ENCODE data around the gene LBH.
A peak's percentile ranks its signal among the peaks of the same experiment; 100 is the strongest.

LBH gene

GRCh38 chr2:30217644-30218337, 13.5 kb upstream of the LBH start:
- DNase-seq = peak; percentile 86

- no peak for DNase-seq
Observed at GRCh38 chr2:30218338-30218713, 13.0 kb upstream of the LBH start.

GRCh38 chr2:30218814-30219213, 12.5 kb upstream of the LBH start:
- no peak for DNase-seq

- DNase-seq = no peak
Observed at GRCh38 chr2:30219886-30220875, 11.2 kb upstream of the LBH start.

- DNase-seq = no peak
Observed at GRCh38 chr2:30221531-30221930, 9.8 kb upstream of the LBH start.

- DNase-seq = no peak
Observed at GRCh38 chr2:30222031-30222430, 9.3 kb upstream of the LBH start.

GRCh38 chr2:30222636-30223360, 8.5 kb upstream of the LBH start:
- no peak for DNase-seq

- no peak for DNase-seq
Observed at GRCh38 chr2:30223413-30223874, 7.9 kb upstream of the LBH start.

GRCh38 chr2:30224151-30224550, 7.2 kb upstream of the LBH start:
- DNase-seq = no peak

GRCh38 chr2:30225131-30225762, 6.1 kb upstream of the LBH start:
- peak; percentile 65 for DNase-seq

- no peak for DNase-seq
Observed at GRCh38 chr2:30226144-30227032, 4.9 kb upstream of the LBH start.

GRCh38 chr2:30229596-30229995, 1.7 kb upstream of the LBH start:
- DNase-seq = no peak

- DNase-seq = no peak
Observed at GRCh38 chr2:30230497-30231211, 680 bp upstream of the LBH start.

- peak; percentile 93 for DNase-seq
Observed at GRCh38 chr2:30231996-30232800, 864 bp downstream of the LBH start.

GRCh38 chr2:30232801-30233130, 1.4 kb downstream of the LBH start:
- no peak for DNase-seq

- no peak for DNase-seq
Observed at GRCh38 chr2:30233271-30234009, 2.1 kb downstream of the LBH start.

GRCh38 chr2:30234180-30234971, 3.0 kb downstream of the LBH start:
- peak; percentile 16 for DNase-seq

GRCh38 chr2:30235008-30235655, 3.8 kb downstream of the LBH start:
- no peak for DNase-seq

All from DMS79 (cell line).